ENCODE data around the gene AFDN. TPM values are rescaled to one million over a fixed set of nuclear protein-coding genes. Genes with fewer than 3 reads are reported as not detected.
A peak's percentile ranks its signal among the peaks of the same experiment; 100 is the strongest.

AFDN gene
- total RNA-seq, 1 experiment from 2014 or later, result 108 TPM

- peaks cover 53% of the 10 kb centered on the region for H3K79me2 ChIP-seq (ENCODE audit: low read depth)
- H2AFZ ChIP-seq, result 0 out of 2 replicates have a peak overlapping the region, but pooled peaks have one; percentile 65
- no peaks in the 10 kb centered on the region for H3K9me2 ChIP-seq (ENCODE audit: insufficient read depth)
- H3K36me3 ChIP-seq (ENCODE audit: low read depth), result no peaks in the 10 kb centered on the region
- ChIA-PET CTCF (interaction anchor here (0.7 kb wide), 1 partner anchor 24 kb away, joined by 3 read pairs; no protein-coding TSS in a partner anchor), POLR2A (ENCODE audit: unreplicated experiment) (interaction anchor here (0.6 to 0.8 kb wide), 2 partner anchors 68 to 242 kb away, joined by 3 to 9 read pairs; no protein-coding TSS in a partner anchor)
- peaks cover 29% of the 10 kb centered on the region; the same call in 1 of the 2 replicates for H3F3A ChIP-seq (ENCODE audit: insufficient read depth, low read depth)
- peak overlapping the region; percentile 82 for H3K4me2 ChIP-seq
- peaks cover 45% of the 10 kb centered on the region for H3K4me1 ChIP-seq (replicated peaks; ENCODE audit: insufficient read depth)
- H3K9me3 ChIP-seq (ENCODE audit: insufficient read depth, low read depth), result no peaks in the 10 kb centered on the region
- intact Hi-C loops (cut with micrococcal nuclease; ENCODE audit: unreplicated experiment), result loop anchor here (5.0 to 10.0 kb wide), 3 partner anchors 35 to 73 kb away; no protein-coding TSS in a partner anchor
- TF ChIP-seq EZH2 (IDR thresholded peaks at IDR 0.05; ENCODE audit: low read depth) (no peak), CTCF (conservative IDR thresholded peaks at IDR 0.05) (no peak)
- H3K27me3 ChIP-seq (ENCODE audit: insufficient read depth, low read depth), result no peaks in the 10 kb centered on the region
- H4K20me1 ChIP-seq (ENCODE audit: insufficient read depth), result peaks cover 21% of the 10 kb centered on the region
- DNase-seq, result peak in 1 of 2 experiments; percentile 27
- TSS peak; percentile 37 for BruUV-seq (replicated peaks)
- peak overlapping the region; percentile 60 for H3K27ac ChIP-seq
- H3K4me3 ChIP-seq, result peak overlapping the region; percentile 97
These were observed 1.0 kb downstream of the AFDN start for GRCh38 chr6:167827583-167828324.

GRCh38 chr6:167828325-167828956 lies 1.7 kb downstream of the AFDN start:
- no peak for DNase-seq
- H3K9me3 ChIP-seq (ENCODE audit: insufficient read depth, low read depth), result no peaks in the 10 kb centered on the region
- peak overlapping the region; percentile 82 for H3K4me2 ChIP-seq
- POLR2A ChIA-PET (ENCODE audit: unreplicated experiment), result interaction anchor here (0.8 kb wide), 1 partner anchor 241 kb away, joined by 9 read pairs; no protein-coding TSS in a partner anchor
- peaks cover 51% of the 10 kb centered on the region for H3K4me1 ChIP-seq (replicated peaks; ENCODE audit: insufficient read depth)
- CTCF ChIA-PET, result no interaction called here
- TF ChIP-seq EZH2 (IDR thresholded peaks at IDR 0.05; ENCODE audit: low read depth), result no peak
- H4K20me1 ChIP-seq (ENCODE audit: insufficient read depth), result peaks cover 21% of the 10 kb centered on the region
- intact Hi-C loops (cut with micrococcal nuclease; ENCODE audit: unreplicated experiment), result loop anchor here (5.0 to 10.0 kb wide), 3 partner anchors 36 to 74 kb away; no protein-coding TSS in a partner anchor
- H3K36me3 ChIP-seq (ENCODE audit: low read depth), result no peaks in the 10 kb centered on the region
- H3K4me3 ChIP-seq, result peak overlapping the region; percentile 97
- H3K27me3 ChIP-seq (ENCODE audit: insufficient read depth, low read depth), result no peaks in the 10 kb centered on the region
- H2AFZ ChIP-seq, result no peak overlapping the region
- no TSS peak for BruUV-seq (replicated peaks)
- peak overlapping the region; percentile 81 for H3K27ac ChIP-seq
- H3F3A ChIP-seq (ENCODE audit: insufficient read depth, low read depth), result peaks cover 29% of the 10 kb centered on the region; the same call in 1 of the 2 replicates
- no peaks in the 10 kb centered on the region for H3K9me2 ChIP-seq (ENCODE audit: insufficient read depth)
- H3K79me2 ChIP-seq (ENCODE audit: low read depth), result peaks cover 60% of the 10 kb centered on the region

GRCh38 chr6:167829513-167829912 lies 2.8 kb downstream of the AFDN start:
- H3K4me2 ChIP-seq, result peak overlapping the region; percentile 82
- ChIA-PET CTCF (no interaction called here), POLR2A (ENCODE audit: unreplicated experiment) (no interaction called here)
- intact Hi-C loops (cut with micrococcal nuclease; ENCODE audit: unreplicated experiment), result loop anchor here (1.0 to 10.0 kb wide), 4 partner anchors 21 to 75 kb away; no protein-coding TSS in a partner anchor
- peak overlapping the region; percentile 81 for H3K27ac ChIP-seq
- no peak for TF ChIP-seq EZH2 (IDR thresholded peaks at IDR 0.05; ENCODE audit: low read depth)
- TF ChIP-seq CTCF (conservative IDR thresholded peaks at IDR 0.05), result no peak
- no peak for DNase-seq
- H3K79me2 ChIP-seq (ENCODE audit: low read depth), result peaks cover 71% of the 10 kb centered on the region
- peaks cover 28% of the 10 kb centered on the region; the same call in 1 of the 2 replicates for H3F3A ChIP-seq (ENCODE audit: insufficient read depth, low read depth)
- peaks cover 52% of the 10 kb centered on the region for H3K4me1 ChIP-seq (replicated peaks; ENCODE audit: insufficient read depth)
- no peak overlapping the region for H2AFZ ChIP-seq
- H3K4me3 ChIP-seq, result peak overlapping the region; percentile 97; the same call in 1 of the 2 replicates
- H3K9me2 ChIP-seq (ENCODE audit: insufficient read depth), result no peaks in the 10 kb centered on the region
- H3K9me3 ChIP-seq (ENCODE audit: insufficient read depth, low read depth), result no peaks in the 10 kb centered on the region
- peaks cover 25% of the 10 kb centered on the region for H4K20me1 ChIP-seq (ENCODE audit: insufficient read depth)
- BruUV-seq (replicated peaks), result no TSS peak
- H3K36me3 ChIP-seq (ENCODE audit: low read depth), result no peaks in the 10 kb centered on the region
- no peaks in the 10 kb centered on the region for H3K27me3 ChIP-seq (ENCODE audit: insufficient read depth, low read depth)

Data from PC-9 (cell line).